Vagina (tissue), 2 donors: ENCODE measurements around the gene DPT. TPM values are rescaled to one million over a fixed set of nuclear protein-coding genes. Genes with fewer than 3 reads are reported as not detected.

Source experiments
- DNase-seq, 2 donors: peaks; one replicate each; pipeline ENCODE4 v3.0.0-alpha.2; 2017; ENCODE audit errors: extremely low spot score in 2 of 2
- H3K27ac ChIP-seq: fragments of 200-600 bp; sonication (generic); one replicate; pipeline ENCODE4 v1.5.1; 2019
- H3K27me3 ChIP-seq: fragments of 200-600 bp; sonication (generic); one replicate; pipeline ENCODE4 v1.5.1; 2019
- H3K36me3 ChIP-seq, 2 donors: fragments of 200-600 bp; sonication (generic); one replicate each; pipeline ENCODE4 v1.5.1; 2017 to 2019
- H3K4me1 ChIP-seq: fragments of 200-600 bp; sonication (generic); one replicate; pipeline ENCODE4 v1.5.1; 2019
- H3K4me3 ChIP-seq, 2 donors: fragments of 200-600 bp; sonication (generic); 1 replicate in 1 of 2; 2 replicates in 1 of 2; pipeline ENCODE4 v1.5.1; 2016 to 2019
- H3K9me3 ChIP-seq: fragments of 200-600 bp; sonication (generic); one replicate; pipeline ENCODE4 v1.5.1; 2019
- CTCF ChIP-seq, 3 experiments: fragments of 450-650 bp in 2 of 3; fragments of 200-600 bp in 1 of 3; sonication (generic) in 1 of 3; IDR thresholded peaks; one replicate each; pipeline ENCODE4 v1.5.1; 2017 to 2019; ENCODE audit warnings: antibody characterized with exemption in 3 of 3, mild to moderate bottlenecking in 2 of 3, moderate library complexity in 2 of 3
- POLR2A ChIP-seq, 2 donors: fragments of 450-650 bp; IDR thresholded peaks; one replicate each; pipeline ENCODE4 v1.6.1; 2017; ENCODE audit warnings: antibody characterized with exemption in 2 of 2, mild to moderate bottlenecking in 2 of 2, moderate library complexity in 2 of 2
- POLR2AphosphoS5 ChIP-seq, 2 donors: sonication (generic); formaldehyde crosslinking; IDR thresholded peaks; one replicate each; pipeline ENCODE4 v1.9.0; 2017; ENCODE audit warnings: antibody characterized with exemption in 2 of 2, mild to moderate bottlenecking in 2 of 2, low read depth in 1 of 2; ENCODE audit not compliant: insufficient read depth in 1 of 2
- intact Hi-C: fragments of 100-400 bp; cut with DNase I; formaldehyde crosslinking; loops from one replicate; pipeline ENCODE4 v1.15.1; 2023
- total RNA-seq: library from RNA; depleted of rRNA; stranded (reverse); fragments of >200 nt; gene quantifications from one replicate; pipeline ENCODE4 v1.2.3, GENCODE V29; 2016

DPT gene
- total RNA-seq, 1 donor from 2014 or later: 154 TPM

- no peaks in the 10 kb centered on the region for H3K36me3 ChIP-seq
- no peak overlapping the region for H3K27ac ChIP-seq
- TF ChIP-seq CTCF (IDR thresholded peaks at IDR 0.05) (no peak), POLR2A (IDR thresholded peaks at IDR 0.05) (no peak), POLR2AphosphoS5 (IDR thresholded peaks at IDR 0.05; ENCODE audit: insufficient read depth in 1 of 2, low read depth in 1 of 2) (no peak)
- H3K4me3 ChIP-seq: no peak overlapping the region
- H3K27me3 ChIP-seq: no peaks in the 10 kb centered on the region
- intact Hi-C loops: no loop called here
- H3K4me1 ChIP-seq: no peaks in the 10 kb centered on the region
- no peak for DNase-seq
- H3K9me3 ChIP-seq: no peaks in the 10 kb centered on the region
These were observed 37.5 kb downstream of the DPT start for GRCh38 chr1:168691541-168691940.

- TF ChIP-seq POLR2A (IDR thresholded peaks at IDR 0.05) (no peak), CTCF (IDR thresholded peaks at IDR 0.05) (no peak), POLR2AphosphoS5 (IDR thresholded peaks at IDR 0.05; ENCODE audit: insufficient read depth in 1 of 2, low read depth in 1 of 2) (no peak)
- Histone ChIP-seq H3K36me3 (no peaks in the 10 kb centered on the region), H3K4me1 (no peaks in the 10 kb centered on the region), H3K27ac (no peak overlapping the region), H3K9me3 (no peaks in the 10 kb centered on the region), H3K27me3 (no peaks in the 10 kb centered on the region), H3K4me3 (no peak overlapping the region)
- no peak for DNase-seq
- intact Hi-C loops: no loop called here
These were observed 39.0 kb downstream of the DPT start for GRCh38 chr1:168689726-168690602.

- Histone ChIP-seq H3K4me1 (no peaks in the 10 kb centered on the region), H3K4me3 (no peak overlapping the region), H3K27ac (no peak overlapping the region), H3K36me3 (no peaks in the 10 kb centered on the region), H3K27me3 (no peaks in the 10 kb centered on the region), H3K9me3 (no peaks in the 10 kb centered on the region)
- DNase-seq: no peak
- intact Hi-C loops: no loop called here
- TF ChIP-seq POLR2AphosphoS5 (IDR thresholded peaks at IDR 0.05; ENCODE audit: insufficient read depth in 1 of 2, low read depth in 1 of 2): no peak
- no peak for TF ChIP-seq POLR2A (IDR thresholded peaks at IDR 0.05)
- TF ChIP-seq CTCF (IDR thresholded peaks at IDR 0.05): no peak
These were observed 39.7 kb downstream of the DPT start for GRCh38 chr1:168689327-168689657.

GRCh38 chr1:168688644-168689326 lies 40.2 kb downstream of the DPT start:
- no peak for TF ChIP-seq CTCF (IDR thresholded peaks at IDR 0.05)
- no peak for TF ChIP-seq POLR2AphosphoS5 (IDR thresholded peaks at IDR 0.05; ENCODE audit: insufficient read depth in 1 of 2, low read depth in 1 of 2)
- no peak for TF ChIP-seq POLR2A (IDR thresholded peaks at IDR 0.05)
- DNase-seq: no peak
- no peak overlapping the region for H3K27ac ChIP-seq
- intact Hi-C loops: no loop called here
- no peaks in the 10 kb centered on the region for H3K9me3 ChIP-seq
- H3K36me3 ChIP-seq: no peaks in the 10 kb centered on the region
- no peaks in the 10 kb centered on the region for H3K27me3 ChIP-seq
- H3K4me1 ChIP-seq: no peaks in the 10 kb centered on the region
- H3K4me3 ChIP-seq: no peak overlapping the region

- no peak for DNase-seq
- TF ChIP-seq POLR2A (IDR thresholded peaks at IDR 0.05): no peak
- TF ChIP-seq POLR2AphosphoS5 (IDR thresholded peaks at IDR 0.05; ENCODE audit: insufficient read depth in 1 of 2, low read depth in 1 of 2): no peak
- no peak for TF ChIP-seq CTCF (IDR thresholded peaks at IDR 0.05)
- H3K9me3 ChIP-seq: no peaks in the 10 kb centered on the region
- intact Hi-C loops: no loop called here
- no peaks in the 10 kb centered on the region for H3K4me1 ChIP-seq
- no peaks in the 10 kb centered on the region for H3K27me3 ChIP-seq
- H3K27ac ChIP-seq: no peak overlapping the region
- H3K4me3 ChIP-seq: no peak overlapping the region
- no peaks in the 10 kb centered on the region for H3K36me3 ChIP-seq
These were observed 41.2 kb downstream of the DPT start for GRCh38 chr1:168687816-168688215.
